GM19438 (cell line): ENCODE measurements around the gene C1R.
"Not testable (repeated sequence)": the region's sequence is repeated elsewhere in the genome, so short reads cannot be mapped to it uniquely, and the experiment has no call there.

Experiments
- ATAC-seq: cut with Tn5 transposase; IDR thresholded peaks from one replicate; pipeline ENCODE4 v1.9.1; 2021; ENCODE audit warnings: low read depth; ENCODE audit not compliant: unreplicated experiment

Gene C1R

GRCh38 chr12:7121324-7121723 is 29.1 kb upstream of the C1R start:
- no peak for ATAC-seq

GRCh38 chr12:7120166-7120565 is 27.9 kb upstream of the C1R start:
- no peak for ATAC-seq

- no peak for ATAC-seq
Measured at GRCh38 chr12:7118881-7119280, 26.6 kb upstream of the C1R start.

- no peak for ATAC-seq
Measured at GRCh38 chr12:7117670-7118069, 25.4 kb upstream of the C1R start.

GRCh38 chr12:7116916-7117315 is 24.7 kb upstream of the C1R start:
- no peak for ATAC-seq

- no peak for ATAC-seq
Measured at GRCh38 chr12:7116196-7116595, 24.0 kb upstream of the C1R start.

GRCh38 chr12:7114851-7115250 is 22.6 kb upstream of the C1R start:
- ATAC-seq, result no peak

- ATAC-seq, result no peak
Measured at GRCh38 chr12:7114008-7114407, 21.8 kb upstream of the C1R start.

- ATAC-seq, result no peak
Measured at GRCh38 chr12:7113389-7113871, 21.2 kb upstream of the C1R start.

- no peak for ATAC-seq
Measured at GRCh38 chr12:7112041-7112440, 19.8 kb upstream of the C1R start.

GRCh38 chr12:7110661-7111060 is 18.4 kb upstream of the C1R start:
- no peak for ATAC-seq

GRCh38 chr12:7109572-7109920 is 17.3 kb upstream of the C1R start:
- no peak for ATAC-seq

- no peak for ATAC-seq
Measured at GRCh38 chr12:7108796-7109571, 16.7 kb upstream of the C1R start, which contains the start of gene C1RL. Gene C1RL, minus strand, starts transcription at chr12:7109214. Its CDS starts 34 bp downstream, at chr12:7109180.

- peak; percentile 86 for ATAC-seq
Measured at GRCh38 chr12:7108003-7108795, 16.0 kb upstream of the C1R start.

GRCh38 chr12:7107636-7108002 is 15.4 kb upstream of the C1R start:
- ATAC-seq, result no peak

GRCh38 chr12:7107181-7107580 is 14.9 kb upstream of the C1R start:
- not testable (repeated sequence) for ATAC-seq

- no peak for ATAC-seq
Measured at GRCh38 chr12:7106082-7106481, 13.8 kb upstream of the C1R start.

- no peak for ATAC-seq
Measured at GRCh38 chr12:7103837-7104584, 11.8 kb upstream of the C1R start.

GRCh38 chr12:7102582-7102981 is 10.3 kb upstream of the C1R start:
- no peak for ATAC-seq

- ATAC-seq, result no peak
Measured at GRCh38 chr12:7101694-7102131, 9.5 kb upstream of the C1R start.

- ATAC-seq, result no peak
Measured at GRCh38 chr12:7101047-7101693, 8.9 kb upstream of the C1R start.
